Neural cell (in vitro differentiated cells): Measurements from ENCODE around the gene FGG. TPM values are rescaled to one million over a fixed set of nuclear protein-coding genes. Genes with fewer than 3 reads are reported as not detected.

ENCODE experiments used
- H2AFZ ChIP-seq: fragments of 200-600, 300-800 bp; sonication (generic), shearing (Covaris generic); 2 replicates; pipeline ENCODE4 v1.6.0; 2014; ENCODE audit warnings: low read depth, mild to moderate bottlenecking, antibody characterized with exemption, low read length, moderate library complexity
- H3F3A ChIP-seq: fragments of 200-600 bp; shearing (Covaris generic); 2 replicates; pipeline ENCODE4 v1.6.1; 2016; ENCODE audit warnings: mild to moderate bottlenecking, moderate library complexity, mixed read lengths, antibody characterized with exemption, low read length; ENCODE audit not compliant: insufficient read depth, poor library complexity, severe bottlenecking
- H3K27ac ChIP-seq: fragments of 200-600, 300-800 bp; sonication (generic), shearing (Covaris generic); 2 replicates; pipeline ENCODE4 v1.5.1; 2014; ENCODE audit warnings: mild to moderate bottlenecking, low read length, moderate library complexity
- H3K27me3 ChIP-seq: fragments of 300-800, 200-600 bp; sonication (generic), shearing (Covaris generic); 2 replicates; pipeline ENCODE4 v1.6.0; 2014; ENCODE audit warnings: mild to moderate bottlenecking, low read depth, low read length, moderate library complexity; ENCODE audit not compliant: insufficient read depth
- H3K36me3 ChIP-seq: fragments of 300-800, 200-600 bp; sonication (generic), shearing (Covaris generic); 2 replicates; pipeline ENCODE4 v1.5.1; 2014; ENCODE audit warnings: mild to moderate bottlenecking, antibody characterized with exemption, low read length, moderate library complexity; ENCODE audit not compliant: insufficient read depth
- H3K4me2 ChIP-seq: fragments of 300-800, 200-600 bp; sonication (generic), shearing (Covaris generic); 2 replicates; pipeline ENCODE4 v1.6.0; 2014; ENCODE audit warnings: mild to moderate bottlenecking, low read length
- H3K4me3 ChIP-seq: fragments of 300-800, 200-600 bp; sonication (generic), shearing (Covaris generic); 2 replicates; pipeline ENCODE4 v1.5.1; 2014; ENCODE audit warnings: mild to moderate bottlenecking, low read length, moderate library complexity
- H3K79me2 ChIP-seq: fragments of 200-600 bp; shearing (Covaris generic); replicated peaks from 2 replicates; pipeline ENCODE4 v1.6.0; 2014; ENCODE audit warnings: mild to moderate bottlenecking, low read length, moderate library complexity; ENCODE audit not compliant: insufficient read depth
- H3K9ac ChIP-seq: fragments of 300-800, 200-600 bp; sonication (generic), shearing (Covaris generic); 2 replicates; pipeline ENCODE4 v1.6.1; 2016; ENCODE audit warnings: mild to moderate bottlenecking, low read length, mixed read lengths
- H3K9me2 ChIP-seq: fragments of 200-600 bp; shearing (Covaris generic); 2 replicates; pipeline ENCODE4 v1.6.1; 2016; ENCODE audit warnings: mild to moderate bottlenecking, low read length, mixed read lengths; ENCODE audit not compliant: insufficient read depth
- H3K9me3 ChIP-seq: fragments of 200-600, 300-800 bp; sonication (generic), shearing (Covaris generic); 2 replicates; pipeline ENCODE4 v1.6.1; 2016; ENCODE audit warnings: mild to moderate bottlenecking, mixed run types, low read length, moderate library complexity, mixed read lengths
- H4K20me1 ChIP-seq: fragments of 200-600 bp; shearing (Covaris generic); 2 replicates; pipeline ENCODE4 v1.6.1; 2016; ENCODE audit warnings: mild to moderate bottlenecking, mixed run types; ENCODE audit not compliant: insufficient read depth
- EP300 ChIP-seq: fragments of 450-650 bp; conservative IDR thresholded peaks from 2 replicates; pipeline ENCODE4 v1.6.1; 2014; ENCODE audit warnings: antibody characterized with exemption, mild to moderate bottlenecking, moderate library complexity; ENCODE audit not compliant: poor library complexity, severe bottlenecking
- EZH2 ChIP-seq: fragments of 200-600, 300-800 bp; shearing (Covaris generic), sonication (generic); IDR thresholded peaks from 2 replicates; pipeline ENCODE4 v1.6.1; 2014; ENCODE audit warnings: antibody characterized with exemption, low read length, borderline replicate concordance, mild to moderate bottlenecking; ENCODE audit not compliant: insufficient read depth, poor library complexity, severe bottlenecking
- MXI1 ChIP-seq: fragments of 450-650 bp; conservative IDR thresholded peaks from 2 replicates; pipeline ENCODE4 v1.6.1; 2014; ENCODE audit warnings: antibody characterized with exemption, mild to moderate bottlenecking; ENCODE audit not compliant: poor library complexity, severe bottlenecking
- POLR2AphosphoS5 ChIP-seq: IDR thresholded peaks from 2 replicates; pipeline ENCODE4 v1.6.1; 2012
- RAD21 ChIP-seq: fragments of 450-650 bp; conservative IDR thresholded peaks from 2 replicates; pipeline ENCODE4 v1.6.1; 2014; ENCODE audit warnings: antibody characterized with exemption, mild to moderate bottlenecking, moderate library complexity
- SMC3 ChIP-seq: fragments of 450-650 bp; conservative IDR thresholded peaks from 2 replicates; pipeline ENCODE4 v1.6.1; 2014; ENCODE audit warnings: antibody characterized with exemption, mild to moderate bottlenecking, moderate library complexity; ENCODE audit not compliant: poor library complexity
- TAF1 ChIP-seq: IDR thresholded peaks from 2 replicates; pipeline ENCODE4 v1.6.1; 2012; ENCODE audit warnings: low read depth
- polyA plus RNA-seq: library from polyadenylated mRNA; depleted of rRNA; stranded (reverse); fragments of >200 nt; gene quantifications from 2 replicates; pipeline ENCODE4 v1.2.3, GENCODE V29; 2014
- TF ChIP-seq, protein P1 (sequence below): IDR thresholded peaks from 2 replicates; pipeline ENCODE4 v1.6.1; 2012; ENCODE audit warnings: borderline replicate concordance
- TF ChIP-seq, protein P2 (sequence below): fragments of 450-650 bp; IDR thresholded peaks from 2 replicates; pipeline ENCODE4 v1.5.1; 2014; ENCODE audit warnings: antibody characterized with exemption, mild to moderate bottlenecking, moderate library complexity; ENCODE audit not compliant: poor library complexity, severe bottlenecking

Gene FGG
- polyA plus RNA-seq, 1 donor from 2014 or later, result not detected

GRCh38 chr4:154577324-154577723, 35.1 kb downstream of the FGG start:
- H4K20me1 ChIP-seq, result no peaks in the 10 kb centered on the region
- no peak overlapping the region for H3K4me2 ChIP-seq
- H3K79me2 ChIP-seq, result no peaks in the 10 kb centered on the region
- H3K9me3 ChIP-seq, result no peaks in the 10 kb centered on the region
- no peak overlapping the region for H2AFZ ChIP-seq
- H3K9ac ChIP-seq, result no peak overlapping the region
- TF ChIP-seq RAD21, result no peak
- TF ChIP-seq EZH2, result no peak
- TF ChIP-seq SMC3, result no peak
- TF ChIP-seq, protein P1, sequence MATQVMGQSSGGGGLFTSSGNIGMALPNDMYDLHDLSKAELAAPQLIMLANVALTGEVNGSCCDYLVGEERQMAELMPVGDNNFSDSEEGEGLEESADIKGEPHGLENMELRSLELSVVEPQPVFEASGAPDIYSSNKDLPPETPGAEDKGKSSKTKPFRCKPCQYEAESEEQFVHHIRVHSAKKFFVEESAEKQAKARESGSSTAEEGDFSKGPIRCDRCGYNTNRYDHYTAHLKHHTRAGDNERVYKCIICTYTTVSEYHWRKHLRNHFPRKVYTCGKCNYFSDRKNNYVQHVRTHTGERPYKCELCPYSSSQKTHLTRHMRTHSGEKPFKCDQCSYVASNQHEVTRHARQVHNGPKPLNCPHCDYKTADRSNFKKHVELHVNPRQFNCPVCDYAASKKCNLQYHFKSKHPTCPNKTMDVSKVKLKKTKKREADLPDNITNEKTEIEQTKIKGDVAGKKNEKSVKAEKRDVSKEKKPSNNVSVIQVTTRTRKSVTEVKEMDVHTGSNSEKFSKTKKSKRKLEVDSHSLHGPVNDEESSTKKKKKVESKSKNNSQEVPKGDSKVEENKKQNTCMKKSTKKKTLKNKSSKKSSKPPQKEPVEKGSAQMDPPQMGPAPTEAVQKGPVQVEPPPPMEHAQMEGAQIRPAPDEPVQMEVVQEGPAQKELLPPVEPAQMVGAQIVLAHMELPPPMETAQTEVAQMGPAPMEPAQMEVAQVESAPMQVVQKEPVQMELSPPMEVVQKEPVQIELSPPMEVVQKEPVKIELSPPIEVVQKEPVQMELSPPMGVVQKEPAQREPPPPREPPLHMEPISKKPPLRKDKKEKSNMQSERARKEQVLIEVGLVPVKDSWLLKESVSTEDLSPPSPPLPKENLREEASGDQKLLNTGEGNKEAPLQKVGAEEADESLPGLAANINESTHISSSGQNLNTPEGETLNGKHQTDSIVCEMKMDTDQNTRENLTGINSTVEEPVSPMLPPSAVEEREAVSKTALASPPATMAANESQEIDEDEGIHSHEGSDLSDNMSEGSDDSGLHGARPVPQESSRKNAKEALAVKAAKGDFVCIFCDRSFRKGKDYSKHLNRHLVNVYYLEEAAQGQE, result no peak
- TF ChIP-seq POLR2AphosphoS5, result no peak
- TF ChIP-seq, protein P2, sequence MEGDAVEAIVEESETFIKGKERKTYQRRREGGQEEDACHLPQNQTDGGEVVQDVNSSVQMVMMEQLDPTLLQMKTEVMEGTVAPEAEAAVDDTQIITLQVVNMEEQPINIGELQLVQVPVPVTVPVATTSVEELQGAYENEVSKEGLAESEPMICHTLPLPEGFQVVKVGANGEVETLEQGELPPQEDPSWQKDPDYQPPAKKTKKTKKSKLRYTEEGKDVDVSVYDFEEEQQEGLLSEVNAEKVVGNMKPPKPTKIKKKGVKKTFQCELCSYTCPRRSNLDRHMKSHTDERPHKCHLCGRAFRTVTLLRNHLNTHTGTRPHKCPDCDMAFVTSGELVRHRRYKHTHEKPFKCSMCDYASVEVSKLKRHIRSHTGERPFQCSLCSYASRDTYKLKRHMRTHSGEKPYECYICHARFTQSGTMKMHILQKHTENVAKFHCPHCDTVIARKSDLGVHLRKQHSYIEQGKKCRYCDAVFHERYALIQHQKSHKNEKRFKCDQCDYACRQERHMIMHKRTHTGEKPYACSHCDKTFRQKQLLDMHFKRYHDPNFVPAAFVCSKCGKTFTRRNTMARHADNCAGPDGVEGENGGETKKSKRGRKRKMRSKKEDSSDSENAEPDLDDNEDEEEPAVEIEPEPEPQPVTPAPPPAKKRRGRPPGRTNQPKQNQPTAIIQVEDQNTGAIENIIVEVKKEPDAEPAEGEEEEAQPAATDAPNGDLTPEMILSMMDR, result no peak
- TF ChIP-seq EP300, result no peak
- TF ChIP-seq TAF1, result no peak
- TF ChIP-seq MXI1, result no peak
- H3K27me3 ChIP-seq, result no peaks in the 10 kb centered on the region
- no peak overlapping the region for H3K27ac ChIP-seq
- H3K36me3 ChIP-seq, result no peaks in the 10 kb centered on the region
- no peaks in the 10 kb centered on the region for H3K9me2 ChIP-seq
- H3F3A ChIP-seq, result no peaks in the 10 kb centered on the region
- no peak overlapping the region for H3K4me3 ChIP-seq

DNA sequence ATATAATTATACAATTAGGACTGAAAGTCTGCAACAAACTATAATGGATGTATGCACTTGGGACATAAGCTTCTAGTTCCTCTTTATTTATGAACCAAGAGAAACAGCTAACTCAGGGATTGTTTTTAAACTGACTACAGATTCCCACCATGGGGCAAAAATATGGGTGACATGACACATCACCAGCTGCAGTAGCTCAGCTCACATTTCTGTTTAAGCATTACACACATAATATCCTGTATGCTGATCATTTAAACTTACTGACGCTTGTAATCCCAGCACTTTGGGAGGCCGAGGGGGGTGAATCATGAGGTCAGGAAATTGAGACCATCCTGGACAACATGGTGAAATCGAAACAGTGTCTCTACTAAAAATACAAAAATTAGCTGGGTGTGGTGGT, 38.1 kb downstream of the FGG start:
- Histone ChIP-seq H4K20me1 (no peaks in the 10 kb centered on the region), H2AFZ (no peak overlapping the region), H3K9me3 (no peaks in the 10 kb centered on the region), H3K9me2 (no peaks in the 10 kb centered on the region), H3K4me2 (no peak overlapping the region), H3F3A (no peaks in the 10 kb centered on the region), H3K9ac (no peak overlapping the region), H3K4me3 (no peak overlapping the region), H3K27me3 (no peaks in the 10 kb centered on the region), H3K36me3 (no peaks in the 10 kb centered on the region), H3K27ac (no peak overlapping the region), H3K79me2 (no peaks in the 10 kb centered on the region)
- TF ChIP-seq, protein P1, result no peak
- TF ChIP-seq MXI1, result no peak
- TF ChIP-seq EZH2, result no peak
- no peak for TF ChIP-seq RAD21
- no peak for TF ChIP-seq TAF1
- no peak for TF ChIP-seq EP300
- TF ChIP-seq POLR2AphosphoS5, result no peak
- TF ChIP-seq SMC3, result no peak
- TF ChIP-seq, protein P2, result no peak
